Thyroid gland (tissue), 4 donors: ENCODE data around the gene PSG2.
"Not testable (repeated sequence)": the region's sequence is repeated elsewhere in the genome, so short reads cannot be mapped to it uniquely, and the experiment has no call there.

ENCODE experiments used
- CTCF ChIP-seq, 6 experiments: fragments of 200-600 bp in 3 of 6; fragments of 450-650 bp in 3 of 6; sonication (generic) in 3 of 6; IDR thresholded peaks; one replicate each; pipeline ENCODE4 v1.5.1; 2016 to 2019; ENCODE audit warnings: antibody characterized with exemption in 6 of 6, mild to moderate bottlenecking in 2 of 6, inconsistent platforms in 1 of 6, moderate library complexity in 1 of 6
- POLR2A ChIP-seq, 2 donors: fragments of 450-650 bp; IDR thresholded peaks; one replicate each; pipeline ENCODE4 v1.6.1; 2017; ENCODE audit warnings: antibody characterized with exemption in 2 of 2, mild to moderate bottlenecking in 2 of 2, moderate library complexity in 1 of 2

GRCh38 chr19:43119526-43119925 lies 37.0 kb upstream of the PSG2 start:
- TF ChIP-seq CTCF, POLR2A (IDR thresholded peaks at IDR 0.05): not testable (repeated sequence)
